ENCODE results near the gene ZBTB32. TPM values are rescaled to one million over a fixed set of nuclear protein-coding genes. Genes with fewer than 3 reads are reported as not detected.
"Not testable (repeated sequence)": the region's sequence is repeated elsewhere in the genome, so short reads cannot be mapped to it uniquely, and the experiment has no call there.

The ZBTB32 gene
- total RNA-seq, 1 experiment from 2014 or later: not detected

DNA sequence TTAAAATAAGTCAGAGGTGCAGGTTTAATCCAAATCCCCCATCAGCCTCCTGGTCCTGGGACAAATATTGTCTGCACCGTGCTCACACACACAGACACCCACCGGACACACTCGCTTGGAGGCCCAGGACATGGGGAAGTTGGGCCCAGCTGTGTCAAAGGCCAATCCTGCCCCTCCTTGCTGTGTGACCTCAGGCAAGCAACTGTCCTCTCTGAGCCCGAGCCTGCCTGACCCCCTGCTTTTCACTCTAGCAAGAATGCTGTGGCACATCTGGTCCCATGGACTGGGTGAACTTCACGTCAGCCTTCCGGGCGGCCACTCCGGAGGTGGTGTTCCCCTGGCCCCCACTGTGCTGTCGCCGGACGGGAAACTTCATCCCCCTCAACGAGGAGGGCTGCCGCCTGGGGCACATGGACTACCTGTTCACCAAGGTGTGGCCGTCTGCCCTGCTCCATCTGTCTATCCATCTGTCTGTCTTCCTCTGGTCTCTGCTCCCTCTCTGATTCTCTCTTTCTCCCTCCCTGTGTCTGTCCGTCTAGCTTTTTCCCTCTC, 28.7 kb upstream of the ZBTB32 start:
- TF ChIP-seq EZH2phosphoT487 (IDR thresholded peaks at IDR 0.05; ENCODE audit: borderline replicate concordance, low read length) (no peak), EZH2 (IDR thresholded peaks at IDR 0.05; ENCODE audit: low read length, unreplicated experiment) (no peak)
- TF ChIP-seq, protein P1, sequence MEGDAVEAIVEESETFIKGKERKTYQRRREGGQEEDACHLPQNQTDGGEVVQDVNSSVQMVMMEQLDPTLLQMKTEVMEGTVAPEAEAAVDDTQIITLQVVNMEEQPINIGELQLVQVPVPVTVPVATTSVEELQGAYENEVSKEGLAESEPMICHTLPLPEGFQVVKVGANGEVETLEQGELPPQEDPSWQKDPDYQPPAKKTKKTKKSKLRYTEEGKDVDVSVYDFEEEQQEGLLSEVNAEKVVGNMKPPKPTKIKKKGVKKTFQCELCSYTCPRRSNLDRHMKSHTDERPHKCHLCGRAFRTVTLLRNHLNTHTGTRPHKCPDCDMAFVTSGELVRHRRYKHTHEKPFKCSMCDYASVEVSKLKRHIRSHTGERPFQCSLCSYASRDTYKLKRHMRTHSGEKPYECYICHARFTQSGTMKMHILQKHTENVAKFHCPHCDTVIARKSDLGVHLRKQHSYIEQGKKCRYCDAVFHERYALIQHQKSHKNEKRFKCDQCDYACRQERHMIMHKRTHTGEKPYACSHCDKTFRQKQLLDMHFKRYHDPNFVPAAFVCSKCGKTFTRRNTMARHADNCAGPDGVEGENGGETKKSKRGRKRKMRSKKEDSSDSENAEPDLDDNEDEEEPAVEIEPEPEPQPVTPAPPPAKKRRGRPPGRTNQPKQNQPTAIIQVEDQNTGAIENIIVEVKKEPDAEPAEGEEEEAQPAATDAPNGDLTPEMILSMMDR (conservative IDR thresholded peaks at IDR 0.05; ENCODE audit: low read depth, low read length): no peak
- 0 out of 2 replicates have a peak, but pooled peaks cover 3% of the 10 kb centered on the region for H3K27me3 ChIP-seq (ENCODE audit: low read length)
- DNase-seq (no peak), ATAC-seq (no peak)
- no peak overlapping the region for H3K27ac ChIP-seq (ENCODE audit: low read length)
- H3F3A ChIP-seq (ENCODE audit: low read length, unreplicated experiment): no peaks in the 10 kb centered on the region
- ChIA-PET POLR2A (ENCODE audit: unreplicated experiment) (no interaction called here), CTCF (interaction anchor here (0.6 kb wide), 1 partner anchor 140 kb away, joined by 3 read pairs; no protein-coding TSS in a partner anchor)
- H3K4me2 ChIP-seq (ENCODE audit: low read length): no peak overlapping the region
- no peaks in the 10 kb centered on the region for H3K79me2 ChIP-seq (ENCODE audit: low read length)
- no peak overlapping the region for H3K4me3 ChIP-seq (ENCODE audit: low read length)
- no peak overlapping the region for H2AFZ ChIP-seq (ENCODE audit: low read length)
- H3K9me2 ChIP-seq (replicated peaks; ENCODE audit: low read length): no peaks in the 10 kb centered on the region
- H3K9me3 ChIP-seq (ENCODE audit: low read length): no peaks in the 10 kb centered on the region
- H3K4me1 ChIP-seq (ENCODE audit: insufficient read depth, low read length): no peaks in the 10 kb centered on the region
- no peaks in the 10 kb centered on the region for H4K20me1 ChIP-seq (ENCODE audit: low read length)
- intact Hi-C loops (cut with micrococcal nuclease): no loop called here
- BruUV-seq (replicated peaks): no TSS peak
- H3K9ac ChIP-seq (ENCODE audit: low read length): no peak overlapping the region
- H3K36me3 ChIP-seq (ENCODE audit: low read depth, low read length): no peaks in the 10 kb centered on the region

DNA sequence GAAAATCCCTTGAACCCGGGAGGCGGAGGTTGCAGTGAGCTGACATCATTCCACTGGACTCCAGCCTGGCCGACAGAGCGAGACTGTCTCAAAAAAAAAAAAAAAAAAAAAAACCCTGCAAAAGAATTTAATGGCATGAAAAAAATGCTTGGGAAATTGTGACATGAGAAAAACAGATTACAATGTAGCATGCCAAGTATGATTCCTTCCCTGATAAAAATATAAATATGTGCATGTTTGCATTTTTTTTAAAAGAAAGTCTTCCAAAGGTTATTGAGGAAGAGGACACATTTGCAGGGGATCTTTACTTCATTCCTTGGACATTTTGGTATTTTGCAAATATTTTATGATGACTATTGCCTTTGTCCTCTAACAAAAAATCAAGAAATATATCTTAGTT, 14.5 kb upstream of the ZBTB32 start:
- Histone ChIP-seq H3K9me3 (ENCODE audit: low read length) (no peaks in the 10 kb centered on the region), H3K36me3 (ENCODE audit: low read depth, low read length) (no peaks in the 10 kb centered on the region; the same call in 1 of the 2 replicates), H4K20me1 (ENCODE audit: low read length) (no peaks in the 10 kb centered on the region), H3K4me2 (ENCODE audit: low read length) (no peak overlapping the region), H3K9ac (ENCODE audit: low read length) (no peak overlapping the region), H3F3A (ENCODE audit: low read length, unreplicated experiment) (no peaks in the 10 kb centered on the region), H3K4me1 (ENCODE audit: insufficient read depth, low read length) (no peaks in the 10 kb centered on the region), H2AFZ (ENCODE audit: low read length) (no peak overlapping the region), H3K9me2 (replicated peaks; ENCODE audit: low read length) (no peaks in the 10 kb centered on the region), H3K27ac (ENCODE audit: low read length) (no peak overlapping the region), H3K79me2 (ENCODE audit: low read length) (no peaks in the 10 kb centered on the region), H3K4me3 (ENCODE audit: low read length) (no peak overlapping the region), H3K27me3 (ENCODE audit: low read length) (no peaks in the 10 kb centered on the region)
- no TSS peak for BruUV-seq (replicated peaks)
- ChIA-PET CTCF (no interaction called here), POLR2A (ENCODE audit: unreplicated experiment) (no interaction called here)
- DNase-seq (no peak), ATAC-seq (no peak)
- intact Hi-C loops (cut with micrococcal nuclease): loop anchor here (10.0 kb wide), 1 partner anchor 135 kb away; no protein-coding TSS in a partner anchor
- TF ChIP-seq, protein P1 (conservative IDR thresholded peaks at IDR 0.05; ENCODE audit: low read depth, low read length): no peak
- TF ChIP-seq EZH2phosphoT487 (IDR thresholded peaks at IDR 0.05; ENCODE audit: borderline replicate concordance, low read length): no peak
- no peak for TF ChIP-seq EZH2 (IDR thresholded peaks at IDR 0.05; ENCODE audit: low read length, unreplicated experiment)

DNA sequence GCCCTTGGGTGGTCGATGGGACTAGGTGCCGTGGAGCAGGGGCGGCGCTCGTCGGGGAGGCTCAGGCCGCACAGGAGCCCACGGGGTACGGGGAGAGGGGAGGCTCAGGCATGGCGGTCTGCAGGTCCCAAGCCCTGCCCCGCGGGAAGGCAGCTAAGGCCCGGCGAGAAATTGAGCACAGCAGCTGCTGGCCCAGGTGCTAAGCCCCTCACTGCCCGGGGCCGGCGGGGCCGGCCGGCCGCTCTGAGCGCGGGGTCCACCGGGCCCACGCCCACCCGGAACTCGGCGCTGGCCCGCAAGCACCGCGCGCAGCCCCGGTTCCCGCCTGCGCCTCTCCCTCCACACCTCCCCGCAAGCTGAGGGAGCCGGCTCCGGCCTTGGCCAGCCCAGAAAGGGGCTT, 13.3 kb upstream of the ZBTB32 start:
- H3K4me3 ChIP-seq (ENCODE audit: low read length); H3K4me1 ChIP-seq (ENCODE audit: insufficient read depth, low read length); H3F3A ChIP-seq (ENCODE audit: low read length, unreplicated experiment); H3K4me2 ChIP-seq (ENCODE audit: low read length); H3K36me3 ChIP-seq (ENCODE audit: low read depth, low read length); H3K27me3 ChIP-seq (ENCODE audit: low read length); H2AFZ ChIP-seq (ENCODE audit: low read length); H3K9ac ChIP-seq (ENCODE audit: low read length); H4K20me1 ChIP-seq (ENCODE audit: low read length); H3K9me2 ChIP-seq (replicated peaks; ENCODE audit: low read length); BruUV-seq (replicated peaks); CTCF ChIA-PET; H3K79me2 ChIP-seq (ENCODE audit: low read length); POLR2A ChIA-PET (ENCODE audit: unreplicated experiment); ATAC-seq; H3K9me3 ChIP-seq (ENCODE audit: low read length); DNase-seq; H3K27ac ChIP-seq (ENCODE audit: low read length): not testable (repeated sequence)
- intact Hi-C loops (cut with micrococcal nuclease): loop anchor here (10.0 kb wide), 1 partner anchor 134 kb away; no protein-coding TSS in a partner anchor
